IPS DF 4.7 (cell line): ENCODE measurements around the gene RCN1.
"Not testable (repeated sequence)": the region's sequence is repeated elsewhere in the genome, so short reads cannot be mapped to it uniquely, and the experiment has no call there.

Experiments
- DNase-seq: peaks from one replicate; pipeline ENCODE4 v3.0.0-alpha.2; 2013; ENCODE audit warnings: low spot score; ENCODE audit errors: extremely low read depth

The RCN1 gene

GRCh38 chr11:32079553-32079952, 11.3 kb upstream of the RCN1 start:
- DNase-seq: no peak

- DNase-seq: no peak
Observed at GRCh38 chr11:32080361-32080980, 10.4 kb upstream of the RCN1 start.

GRCh38 chr11:32081129-32081641, 9.7 kb upstream of the RCN1 start:
- DNase-seq: no peak

GRCh38 chr11:32081901-32082300, 9.0 kb upstream of the RCN1 start:
- no peak for DNase-seq

- no peak for DNase-seq
Observed at GRCh38 chr11:32082346-32082986, 8.4 kb upstream of the RCN1 start.

GRCh38 chr11:32087597-32087996, 3.3 kb upstream of the RCN1 start:
- DNase-seq: no peak

GRCh38 chr11:32088117-32088941, 2.5 kb upstream of the RCN1 start:
- DNase-seq: no peak

- no peak for DNase-seq
Observed at GRCh38 chr11:32092581-32093170, 1.8 kb downstream of the RCN1 start.

- DNase-seq: no peak
Observed at GRCh38 chr11:32094923-32095322, 4.0 kb downstream of the RCN1 start.

- no peak for DNase-seq
Observed at GRCh38 chr11:32098142-32098903, 7.4 kb downstream of the RCN1 start.

GRCh38 chr11:32099516-32099915, 8.6 kb downstream of the RCN1 start:
- no peak for DNase-seq

- DNase-seq: no peak
Observed at GRCh38 chr11:32100495-32100894, 9.6 kb downstream of the RCN1 start.

GRCh38 chr11:32101791-32102190, 10.9 kb downstream of the RCN1 start:
- no peak for DNase-seq

- DNase-seq: not testable (repeated sequence)
Observed at GRCh38 chr11:32103121-32103719, 12.3 kb downstream of the RCN1 start.

GRCh38 chr11:32103941-32104340, 13.1 kb downstream of the RCN1 start:
- DNase-seq: no peak

GRCh38 chr11:32105871-32106560, 15.1 kb downstream of the RCN1 start:
- DNase-seq: no peak

- no peak for DNase-seq
Observed at GRCh38 chr11:32107647-32108046, 16.8 kb downstream of the RCN1 start.

GRCh38 chr11:32108576-32108975, 17.7 kb downstream of the RCN1 start:
- no peak for DNase-seq

- DNase-seq: no peak
Observed at GRCh38 chr11:32109138-32109537, 18.3 kb downstream of the RCN1 start.

GRCh38 chr11:32109592-32109991, 18.7 kb downstream of the RCN1 start:
- no peak for DNase-seq
